ENCODE measurements around the gene PROB1. TPM values are rescaled to one million over a fixed set of nuclear protein-coding genes. Genes with fewer than 3 reads are reported as not detected.

Gene PROB1
- total RNA-seq, 1 donor from 2014 or later, result 1.3 TPM

GRCh38 chr5:139393497-139394122, 1.3 kb downstream of the PROB1 start:
- peak overlapping the region; percentile 61 for H3K27ac Mint-ChIP-seq

GRCh38 chr5:139392678-139393496, 2.0 kb downstream of the PROB1 start:
- peak overlapping the region; percentile 86 for H3K4me3 Mint-ChIP-seq
- TF ChIP-seq CTCF (conservative IDR thresholded peaks at IDR 0.05), result peak; percentile 80
- peaks cover 52% of the 10 kb centered on the region for H3K27me3 Mint-ChIP-seq
- H3K36me3 Mint-ChIP-seq, result peaks cover 4% of the 10 kb centered on the region
- peak overlapping the region; percentile 61 for H3K27ac Mint-ChIP-seq
- H3K4me1 Mint-ChIP-seq (ENCODE audit: unreplicated experiment), result peaks cover 4% of the 10 kb centered on the region
- no peaks in the 10 kb centered on the region for H3K9me3 Mint-ChIP-seq
- DNase-seq (ENCODE audit: extremely low spot score, unreplicated experiment), result no peak

More at GRCh38 chr5:139393497-139394122, 1.3 kb downstream of the PROB1 start:
- Mint-ChIP-seq H3K4me1 (ENCODE audit: unreplicated experiment) (peaks cover 4% of the 10 kb centered on the region), H3K27me3 (peaks cover 52% of the 10 kb centered on the region), H3K4me3 (peak overlapping the region; percentile 86), H3K36me3 (peaks cover 4% of the 10 kb centered on the region), H3K9me3 (no peaks in the 10 kb centered on the region)
- DNase-seq (ENCODE audit: extremely low spot score, unreplicated experiment), result no peak
- no peak for TF ChIP-seq CTCF (conservative IDR thresholded peaks at IDR 0.05)

GRCh38 chr5:139392324-139392677, 2.6 kb downstream of the PROB1 start:
- Mint-ChIP-seq H3K27ac (no peak overlapping the region), H3K36me3 (peaks cover 4% of the 10 kb centered on the region), H3K27me3 (peaks cover 52% of the 10 kb centered on the region), H3K4me3 (no peak overlapping the region), H3K4me1 (ENCODE audit: unreplicated experiment) (peaks cover 4% of the 10 kb centered on the region), H3K9me3 (no peaks in the 10 kb centered on the region)
- DNase-seq (ENCODE audit: extremely low spot score, unreplicated experiment), result no peak
- no peak for TF ChIP-seq CTCF (conservative IDR thresholded peaks at IDR 0.05)

GRCh38 chr5:139391570-139392323, 3.2 kb downstream of the PROB1 start:
- DNase-seq (ENCODE audit: extremely low spot score, unreplicated experiment), result no peak
- H3K27ac Mint-ChIP-seq, result peak overlapping the region; percentile 41
- peak overlapping the region; percentile 79 for H3K4me3 Mint-ChIP-seq
- H3K27me3 Mint-ChIP-seq, result peaks cover 46% of the 10 kb centered on the region
- H3K4me1 Mint-ChIP-seq (ENCODE audit: unreplicated experiment), result peaks cover 4% of the 10 kb centered on the region
- H3K9me3 Mint-ChIP-seq, result no peaks in the 10 kb centered on the region
- TF ChIP-seq CTCF (conservative IDR thresholded peaks at IDR 0.05), result no peak
- H3K36me3 Mint-ChIP-seq, result no peaks in the 10 kb centered on the region

DNA sequence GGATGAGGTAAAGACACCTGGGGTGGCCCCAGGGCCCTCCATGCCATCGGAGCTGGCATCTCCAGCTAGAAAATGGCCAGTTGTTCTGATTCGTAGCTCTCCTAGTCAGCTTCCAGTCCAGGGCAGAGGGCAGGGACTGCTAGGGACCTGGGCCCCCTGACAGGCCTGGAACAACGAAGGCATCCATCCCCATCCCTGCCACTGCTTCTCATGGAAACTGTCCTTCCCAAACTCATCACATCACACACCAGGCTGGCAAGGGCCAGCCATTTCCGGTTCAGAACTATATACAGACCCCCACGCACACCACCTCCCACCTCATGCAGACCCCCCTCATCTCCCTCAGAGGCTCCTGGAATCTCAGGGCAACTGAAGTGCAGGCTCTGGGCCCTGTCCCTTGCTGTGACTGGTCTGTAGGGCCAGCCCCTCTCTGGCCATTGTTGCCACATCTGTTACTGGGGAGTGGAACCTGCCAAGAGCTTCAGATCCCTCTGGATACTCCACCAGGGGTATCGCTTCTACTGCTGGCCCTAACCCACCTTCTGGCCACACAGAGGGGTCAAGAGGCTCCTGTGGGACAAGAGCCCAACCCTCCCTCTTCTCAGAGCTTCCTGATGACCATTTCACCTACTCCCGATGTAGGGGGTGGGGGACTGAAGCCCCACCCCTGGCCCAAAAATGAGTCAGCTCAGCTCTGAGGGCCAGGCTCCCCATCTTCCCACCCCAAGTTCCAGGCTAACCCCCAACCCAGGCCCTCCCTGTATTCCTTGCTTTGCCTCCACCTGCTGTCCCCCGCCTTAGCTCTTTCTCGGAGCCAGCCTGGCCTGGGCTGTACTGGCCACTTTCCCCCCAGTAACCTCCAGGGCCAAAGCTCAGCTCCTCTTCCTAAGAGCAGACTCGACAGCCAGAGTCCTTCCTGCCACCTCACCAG, 4.0 kb downstream of the PROB1 start:
- Mint-ChIP-seq H3K27me3 (peaks cover 38% of the 10 kb centered on the region), H3K9me3 (no peaks in the 10 kb centered on the region), H3K4me3 (peak overlapping the region; percentile 79), H3K4me1 (ENCODE audit: unreplicated experiment) (peaks cover 4% of the 10 kb centered on the region), H3K36me3 (no peaks in the 10 kb centered on the region), H3K27ac (peak overlapping the region; percentile 41)
- no peak for TF ChIP-seq CTCF (conservative IDR thresholded peaks at IDR 0.05)
- DNase-seq (ENCODE audit: extremely low spot score, unreplicated experiment), result no peak

All from type B pancreatic cell (in vitro differentiated cells).